ENCODE measurements around the gene PLCB1. TPM values are rescaled to one million over a fixed set of nuclear protein-coding genes. Genes with fewer than 3 reads are reported as not detected.

Gene PLCB1
- total and polyA plus RNA-seq, 2 donors (not counting 3 experiments of a cell fraction or from before 2014, with no cell fraction given): 10.2 to 53.4 TPM

DNA sequence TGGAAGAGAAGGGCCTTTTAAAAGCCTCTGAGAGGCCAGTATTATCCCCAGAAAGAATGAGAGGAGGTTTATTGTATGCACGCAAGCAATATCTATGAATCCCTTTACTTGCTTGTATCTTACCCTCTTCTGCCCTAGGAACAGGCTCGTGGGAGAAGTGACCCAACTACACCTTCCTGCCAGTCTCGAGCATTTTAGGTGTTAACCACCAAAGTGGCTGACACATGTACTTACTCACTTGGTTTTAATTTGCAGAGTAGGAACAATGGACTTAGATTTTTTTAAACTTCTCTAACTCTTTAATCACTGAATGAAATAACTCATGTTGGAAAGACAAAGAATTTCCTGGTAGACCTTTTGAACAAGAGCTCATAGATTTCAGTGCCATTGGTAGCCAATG is 296.9 kb downstream of the PLCB1 start:
- no TSS peak for BruUV-seq (replicated peaks)
- Histone ChIP-seq H3K4me2 (ENCODE audit: insufficient read depth, low read length) (no peak overlapping the region), H4K20me1 (replicated peaks; ENCODE audit: control insufficient read depth, extremely low read depth, insufficient read depth, low read length) (no peaks in the 10 kb centered on the region), H3K27me3 (ENCODE audit: control insufficient read depth in 2 of 2, insufficient read depth in 2 of 2, low read length in 2 of 2) (no peaks in the 10 kb centered on the region), H3K79me2 (ENCODE audit: control insufficient read depth, insufficient read depth, low read length) (no peaks in the 10 kb centered on the region), H3K36me3 (ENCODE audit: control insufficient read depth in 2 of 2, extremely low read depth in 1 of 2, insufficient read depth in 2 of 2, low read length in 2 of 2) (no peaks in the 10 kb centered on the region), H3K4me3 (replicated peaks in 1 of 3; ENCODE audit: insufficient read depth in 1 of 3, low read depth in 1 of 3, low read length in 3 of 3) (no peak overlapping the region), H2AFZ (ENCODE audit: low read depth, low read length) (no peak overlapping the region), H3K9me1 (replicated peaks; ENCODE audit: control insufficient read depth, extremely low read depth, insufficient read depth, low read length) (no peaks in the 10 kb centered on the region), H3K9me3 (replicated peaks; ENCODE audit: control insufficient read depth, insufficient read depth, low read length) (no peaks in the 10 kb centered on the region), H3K4me1 (ENCODE audit: control insufficient read depth, extremely low read depth, insufficient read depth, low read length) (peaks cover 8% of the 10 kb centered on the region), H3K27ac (ENCODE audit: insufficient read depth, low read depth, low read length) (no peak overlapping the region), H3K9ac (replicated peaks; ENCODE audit: extremely low read depth, insufficient read depth, low read length) (no peak overlapping the region)
- POLR2A ChIA-PET: no interaction called here
- intact Hi-C loops (cut with micrococcal nuclease): no loop called here
- TF ChIP-seq, protein P1, sequence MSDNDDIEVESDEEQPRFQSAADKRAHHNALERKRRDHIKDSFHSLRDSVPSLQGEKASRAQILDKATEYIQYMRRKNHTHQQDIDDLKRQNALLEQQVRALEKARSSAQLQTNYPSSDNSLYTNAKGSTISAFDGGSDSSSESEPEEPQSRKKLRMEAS (IDR thresholded peaks at IDR 0.05; ENCODE audit: insufficient read depth, insufficient read length): no peak
- TF ChIP-seq EZH2 (IDR thresholded peaks at IDR 0.05; ENCODE audit: borderline replicate concordance, low read depth, low read length, severe bottlenecking) (no peak), MYC (IDR thresholded peaks at IDR 0.05; ENCODE audit: low read depth, low read length) (no peak), POLR2AphosphoS5 (IDR thresholded peaks at IDR 0.05; ENCODE audit: insufficient read depth, low read depth, low read length) (no peak), JUN (IDR thresholded peaks at IDR 0.05; ENCODE audit: borderline replicate concordance, insufficient read depth, insufficient read length, low read depth) (no peak), POLR2A (IDR thresholded peaks at IDR 0.05; ENCODE audit: low read depth, low read length) (no peak), GATA2 (IDR thresholded peaks at IDR 0.05; ENCODE audit: insufficient read depth, insufficient read length, low read depth, low read length) (no peak), CTCF (IDR thresholded peaks at IDR 0.05; ENCODE audit: extremely low read depth in 1 of 2, insufficient read depth in 1 of 2, low read depth in 1 of 2, low read length in 2 of 2) (no peak), FOS (IDR thresholded peaks at IDR 0.05; ENCODE audit: borderline replicate concordance, insufficient read depth, low read length) (no peak)
- DNase-seq (ENCODE audit: low read depth, low spot score) (no peak), FAIRE-seq (no peak)
- dilution Hi-C loops (cut with MboI; ENCODE audit: extremely low pct_ligation_motif_present, low sequenced_read_pairs): no loop called here
- CTCF ChIA-PET: interaction anchor here (1.0 to 1.7 kb wide), 2 partner anchors 9 to 293 kb away, joined by 3 to 5 read pairs; no protein-coding TSS in a partner anchor
